Measurements from ENCODE around the gene FBXO42. TPM values are rescaled to one million over a fixed set of nuclear protein-coding genes. Genes with fewer than 3 reads are reported as not detected.

FBXO42 gene
- total and polyA plus RNA-seq, 2 of the 8 experiments (the other 6 are each of a cell fraction or from before 2014, with no cell fraction given), result 15.1 to 17.0 TPM

- no peak overlapping the region for H2AFZ ChIP-seq (ENCODE audit: low read length)
Measured at GRCh38 chr1:16202281-16203210, 149.7 kb downstream of the FBXO42 start.

More at GRCh38 chr1:16202281-16203210, 149.7 kb downstream of the FBXO42 start:
- H3K4me1 ChIP-seq (replicated peaks in 1 of 4; ENCODE audit: control insufficient read depth in 3 of 4, insufficient read depth in 4 of 4, low read length in 3 of 4), result peaks cover 0 to 10% (median 6%) of the 10 kb centered on the region in 4 experiments; a peak in 4 of 7 replicates
- peaks cover 0 to 6% of the 10 kb centered on the region in 2 experiments for H4K20me1 ChIP-seq (replicated peaks in 1 of 2; ENCODE audit: control insufficient read depth in 1 of 2, insufficient read depth in 2 of 2, low read length in 2 of 2)
- H3K4me3 ChIP-seq (ENCODE audit: extremely low read depth in 1 of 4, insufficient read depth in 2 of 4, low read depth in 3 of 4, low read length in 4 of 4), result no peak overlapping the region
- POLR2A ChIA-PET (ENCODE audit: partially characterized antibody), result interaction anchor here (0.8 to 2.9 kb wide), 8 partner anchors 10 to 80 kb away, joined by 3 to 7 read pairs (median 4); partner anchors contain the start of gene ARHGEF19
- H2AK5ac ChIP-seq (ENCODE audit: low read depth, low read length), result no peak overlapping the region
- no peak overlapping the region for H2BK20ac ChIP-seq (ENCODE audit: low read length)
- no peak overlapping the region for H3K4ac ChIP-seq (replicated peaks; ENCODE audit: insufficient read length, low read depth, low read length)
- H4K5ac ChIP-seq (ENCODE audit: insufficient read length, low read depth, low read length), result no peak overlapping the region
- H3K9ac ChIP-seq (replicated peaks in 1 of 4; ENCODE audit: extremely low read depth in 1 of 4, low read depth in 3 of 4, low read length in 3 of 4), result no peak overlapping the region
- no peak overlapping the region for H2BK120ac ChIP-seq (replicated peaks; ENCODE audit: low read depth, low read length)
- H3K23me2 ChIP-seq (ENCODE audit: low read depth, low read length), result peaks cover 5% of the 10 kb centered on the region
- H3K23ac ChIP-seq (ENCODE audit: insufficient read length), result no peak overlapping the region
- H3K9me3 ChIP-seq (ENCODE audit: insufficient read depth in 2 of 2, low read depth in 1 of 2, low read length in 1 of 2), result no peaks in the 10 kb centered on the region
- H3K56ac ChIP-seq (replicated peaks; ENCODE audit: insufficient read length, low read depth, low read length), result no peak overlapping the region
- no peak overlapping the region for H3K27ac ChIP-seq (ENCODE audit: low read depth, low read length)
- H3K27me3 ChIP-seq (replicated peaks in 1 of 4; ENCODE audit: control insufficient read depth in 3 of 4, extremely low read depth in 1 of 4, insufficient read depth in 3 of 4, low read length in 3 of 4), result no peaks in the 10 kb centered on the region
- no peak overlapping the region for H2BK15ac ChIP-seq (ENCODE audit: low read length)
- no peak overlapping the region for H3K14ac ChIP-seq (ENCODE audit: insufficient read length)
- H3K18ac ChIP-seq (ENCODE audit: extremely low read depth, low read length), result no peak overlapping the region
- H3K79me1 ChIP-seq (ENCODE audit: low read depth, low read length), result peaks cover 2% of the 10 kb centered on the region; the same call in 1 of the 2 replicates
- H3K79me2 ChIP-seq (ENCODE audit: control insufficient read depth in 1 of 2, insufficient read depth in 2 of 2, low read length in 2 of 2), result no peaks in the 10 kb centered on the region
- no peak overlapping the region for H2BK5ac ChIP-seq (ENCODE audit: low read depth, low read length)
- H4K8ac ChIP-seq (ENCODE audit: extremely low read depth, insufficient read depth, low read length), result no peak overlapping the region
- no peak overlapping the region for H3K4me2 ChIP-seq (ENCODE audit: insufficient read depth in 1 of 2, low read depth in 2 of 2, low read length in 2 of 2)
- H3K36me3 ChIP-seq (ENCODE audit: control insufficient read depth in 2 of 4, insufficient read depth in 4 of 4, low read length in 3 of 4), result peaks cover 14 to 35% (median 28%) of the 10 kb centered on the region in 4 experiments; a peak in 7 of 8 replicates
- H2BK12ac ChIP-seq (ENCODE audit: low read depth, low read length), result no peak overlapping the region
- DNase-seq (ENCODE audit: low read depth in 1 of 2, low spot score in 2 of 2), result no peak
- no peak for TF ChIP-seq RFX5 (IDR thresholded peaks at IDR 0.05; ENCODE audit: borderline replicate concordance, low read depth, low read length)
- TF ChIP-seq GTF2F1 (IDR thresholded peaks at IDR 0.05; ENCODE audit: borderline replicate concordance, low read depth, low read length), result no peak
- no peak overlapping the region for H4K91ac ChIP-seq (replicated peaks; ENCODE audit: insufficient read length, low read length)
- 93% methylated on average over 16 of the region's 24 CpGs; no CpG with 5 or more reads in 1 of the 2 experiments for WGBS, 2 experiments (ENCODE audit: extremely low coverage in 1 of 2, insufficient coverage in 1 of 2, insufficient read length in 1 of 2, insufficient replicate concordance in 2 of 2, low coverage in 1 of 2, low lambda C conversion rate in 2 of 2, missing lambda C conversion rate in 1 of 2)
- no peak for FAIRE-seq
- CTCF ChIA-PET (ENCODE audit: partially characterized antibody), result interaction anchor here (1.2 to 7.6 kb wide), 8 partner anchors 9 to 124 kb away, joined by 3 to 45 read pairs (median 8); no protein-coding TSS in a partner anchor
